Calu3 (cell line): ENCODE results near the gene HMX1. TPM values are rescaled to one million over a fixed set of nuclear protein-coding genes. Genes with fewer than 3 reads are reported as not detected.

ENCODE experiments used
- BruUV-seq: library from RNA; stranded (reverse); fragments of 400-500 nt; replicated peaks from 2 replicates; lab custom pipeline; 2021; lab: Mats Ljungman, UMichigan
- CTCF ChIA-PET: fragments of 300-600 bp; sonication (Branson Sonifier 250); formaldehyde crosslinking; loops from one replicate; lab custom pipeline; 2022; ENCODE audit warnings: antibody characterized with exemption; lab: Charles Lee
- DNase-seq: peaks from one replicate; pipeline ENCODE4 v3.0.0; 2022
- H3K27ac Mint-ChIP-seq: one replicate; pipeline ENCODE4 v1.8.0; 2022; ENCODE audit warnings: mixed read lengths; ENCODE audit not compliant: unreplicated experiment
- H3K27me3 Mint-ChIP-seq: one replicate; pipeline ENCODE4 v1.8.0; 2022; ENCODE audit warnings: mixed read lengths; ENCODE audit not compliant: unreplicated experiment
- H3K36me3 Mint-ChIP-seq: one replicate; pipeline ENCODE4 v1.8.0; 2022; ENCODE audit warnings: mild to moderate bottlenecking, moderate library complexity, mixed read lengths; ENCODE audit not compliant: insufficient read depth, unreplicated experiment
- H3K4me1 Mint-ChIP-seq: one replicate; pipeline ENCODE4 v1.8.0; 2022; ENCODE audit warnings: mild to moderate bottlenecking, low read depth, mixed read lengths; ENCODE audit not compliant: unreplicated experiment
- H3K4me3 Mint-ChIP-seq: one replicate; pipeline ENCODE4 v1.8.0; 2022; ENCODE audit warnings: mild to moderate bottlenecking, low read depth, moderate library complexity, mixed read lengths; ENCODE audit not compliant: unreplicated experiment
- H3K9me3 Mint-ChIP-seq: one replicate; pipeline ENCODE4 v1.8.0; 2022; ENCODE audit warnings: low read depth, mixed read lengths; ENCODE audit not compliant: unreplicated experiment
- intact Hi-C: fragments of 100-400 bp; cut with micrococcal nuclease; formaldehyde crosslinking; loops from one replicate; pipeline ENCODE4 v1.10.0; 2022; ENCODE audit not compliant: unreplicated experiment
- total RNA-seq: library from RNA; stranded (reverse); gene quantifications from 2 replicates; pipeline ENCODE4 v1.2.3, GENCODE V29; 2022
- TF ChIP-seq, protein P1 (sequence below): fragments of 200-600 bp; IDR thresholded peaks from one replicate; pipeline ENCODE4 v1.8.0; 2022; ENCODE audit warnings: antibody characterized with exemption; ENCODE audit not compliant: unreplicated experiment

HMX1 gene
- total RNA-seq, 1 experiment from 2014 or later = not detected

- intact Hi-C loops = no loop called here
- Mint-ChIP-seq H3K27me3 (peaks cover 67% of the 10 kb centered on the region), H3K36me3 (no peaks in the 10 kb centered on the region), H3K27ac (no peak overlapping the region), H3K9me3 (no peaks in the 10 kb centered on the region), H3K4me1 (no peaks in the 10 kb centered on the region), H3K4me3 (no peak overlapping the region)
- TF ChIP-seq, protein P1, sequence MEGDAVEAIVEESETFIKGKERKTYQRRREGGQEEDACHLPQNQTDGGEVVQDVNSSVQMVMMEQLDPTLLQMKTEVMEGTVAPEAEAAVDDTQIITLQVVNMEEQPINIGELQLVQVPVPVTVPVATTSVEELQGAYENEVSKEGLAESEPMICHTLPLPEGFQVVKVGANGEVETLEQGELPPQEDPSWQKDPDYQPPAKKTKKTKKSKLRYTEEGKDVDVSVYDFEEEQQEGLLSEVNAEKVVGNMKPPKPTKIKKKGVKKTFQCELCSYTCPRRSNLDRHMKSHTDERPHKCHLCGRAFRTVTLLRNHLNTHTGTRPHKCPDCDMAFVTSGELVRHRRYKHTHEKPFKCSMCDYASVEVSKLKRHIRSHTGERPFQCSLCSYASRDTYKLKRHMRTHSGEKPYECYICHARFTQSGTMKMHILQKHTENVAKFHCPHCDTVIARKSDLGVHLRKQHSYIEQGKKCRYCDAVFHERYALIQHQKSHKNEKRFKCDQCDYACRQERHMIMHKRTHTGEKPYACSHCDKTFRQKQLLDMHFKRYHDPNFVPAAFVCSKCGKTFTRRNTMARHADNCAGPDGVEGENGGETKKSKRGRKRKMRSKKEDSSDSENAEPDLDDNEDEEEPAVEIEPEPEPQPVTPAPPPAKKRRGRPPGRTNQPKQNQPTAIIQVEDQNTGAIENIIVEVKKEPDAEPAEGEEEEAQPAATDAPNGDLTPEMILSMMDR = no peak
- CTCF ChIA-PET = no interaction called here
- no TSS peak for BruUV-seq
- DNase-seq = no peak
These were observed 2.6 kb upstream of the HMX1 start for GRCh38 chr4:8874003-8874895.

GRCh38 chr4:8872402-8873291 is 1.0 kb upstream of the HMX1 start:
- Mint-ChIP-seq H3K36me3 (no peaks in the 10 kb centered on the region), H3K27me3 (peaks cover 66% of the 10 kb centered on the region), H3K4me1 (no peaks in the 10 kb centered on the region), H3K4me3 (no peak overlapping the region), H3K9me3 (no peaks in the 10 kb centered on the region), H3K27ac (no peak overlapping the region)
- DNase-seq = no peak
- TF ChIP-seq, protein P1 = no peak
- intact Hi-C loops = no loop called here
- CTCF ChIA-PET = no interaction called here
- BruUV-seq = no TSS peak

- CTCF ChIA-PET = no interaction called here
- peaks cover 63% of the 10 kb centered on the region for H3K27me3 Mint-ChIP-seq
- no peak for DNase-seq
- H3K36me3 Mint-ChIP-seq = no peaks in the 10 kb centered on the region
- no TSS peak for BruUV-seq
- H3K4me3 Mint-ChIP-seq = no peak overlapping the region
- no peaks in the 10 kb centered on the region for H3K9me3 Mint-ChIP-seq
- H3K27ac Mint-ChIP-seq = no peak overlapping the region
- no peaks in the 10 kb centered on the region for H3K4me1 Mint-ChIP-seq
- intact Hi-C loops = no loop called here
- TF ChIP-seq, protein P1 = no peak
These were observed 807 bp downstream of the HMX1 start for GRCh38 chr4:8870647-8871416.

GRCh38 chr4:8869898-8870646 is 1.6 kb downstream of the HMX1 start:
- Mint-ChIP-seq H3K9me3 (no peaks in the 10 kb centered on the region), H3K4me1 (no peaks in the 10 kb centered on the region), H3K27me3 (peaks cover 63% of the 10 kb centered on the region), H3K4me3 (no peak overlapping the region), H3K36me3 (no peaks in the 10 kb centered on the region), H3K27ac (no peak overlapping the region)
- no peak for DNase-seq
- BruUV-seq = no TSS peak
- CTCF ChIA-PET = no interaction called here
- intact Hi-C loops = no loop called here
- TF ChIP-seq, protein P1 = no peak
